DMS53 treated with DMSO at 0.1 percent for 48 hours (cell line): ENCODE measurements around the gene PPFIBP1.
A peak's percentile ranks its signal among the peaks of the same experiment; 100 is the strongest.
"Not testable (repeated sequence)": the region's sequence is repeated elsewhere in the genome, so short reads cannot be mapped to it uniquely, and the experiment has no call there.

Experiments
- DNase-seq: peaks from one replicate; lab custom pipeline; 2025; ENCODE audit not compliant: unreplicated experiment; lab: John Stamatoyannopoulos, UW

Gene PPFIBP1

GRCh38 chr12:27620121-27620520 lies 96.1 kb downstream of the PPFIBP1 start:
- no peak for DNase-seq

- DNase-seq: no peak
Observed at GRCh38 chr12:27622436-27623195, 98.6 kb downstream of the PPFIBP1 start.

DNA sequence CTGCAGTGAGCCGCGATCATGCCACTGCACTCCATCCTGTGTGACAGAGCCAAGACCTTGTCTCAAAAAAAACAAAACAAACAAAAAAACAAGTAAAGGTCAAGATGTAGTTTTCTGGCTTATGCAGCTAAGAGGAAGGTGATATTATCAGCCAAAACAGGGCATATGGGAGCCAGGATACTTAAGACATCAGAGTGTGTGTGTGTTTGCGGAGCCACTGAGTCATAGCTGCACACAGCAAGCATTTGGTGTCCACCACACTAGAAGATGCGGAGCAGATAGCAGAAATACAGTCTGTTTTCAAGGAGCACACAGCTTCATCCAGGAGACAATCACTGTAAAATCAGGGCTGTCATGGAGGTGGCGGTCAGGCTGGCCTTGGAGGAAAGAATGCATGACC lies 99.6 kb downstream of the PPFIBP1 start:
- no peak for DNase-seq

- DNase-seq: peak; percentile 11
Observed at GRCh38 chr12:27624586-27624985, 100.6 kb downstream of the PPFIBP1 start.

DNA sequence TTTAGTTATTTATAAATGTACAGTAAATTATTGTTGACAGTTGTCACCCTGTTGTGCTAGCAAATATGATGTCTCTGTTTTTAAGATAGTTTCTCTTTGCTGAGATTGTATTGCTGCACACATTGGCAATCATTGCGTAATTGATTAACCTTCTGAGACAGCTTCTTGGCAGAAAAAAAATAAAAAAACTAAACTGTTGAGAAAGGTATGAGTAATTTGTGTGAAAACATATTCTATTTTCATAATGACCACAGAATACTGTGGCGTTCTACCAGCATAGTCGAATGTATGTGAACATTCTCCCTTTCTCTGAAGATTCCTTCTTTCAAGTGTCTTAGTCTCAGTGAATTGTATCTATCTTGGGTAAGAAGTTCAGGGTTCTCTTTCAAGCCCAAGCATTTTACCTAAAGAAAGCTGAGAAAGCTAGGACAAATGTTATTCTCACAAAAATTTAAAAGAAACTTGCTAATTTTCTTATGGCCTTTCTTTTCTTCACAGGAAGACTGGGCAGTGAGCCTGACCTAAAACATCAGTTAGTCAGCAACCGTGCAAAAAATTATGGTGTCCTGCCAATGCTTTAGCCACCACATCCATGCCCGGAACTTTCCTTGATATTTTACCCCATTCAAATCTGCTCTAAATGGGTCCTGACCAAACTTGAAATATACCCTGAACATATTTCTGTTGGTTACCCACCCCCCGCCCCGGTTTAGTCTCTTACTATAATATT lies 103.3 kb downstream of the PPFIBP1 start:
- no peak for DNase-seq

- DNase-seq: not testable (repeated sequence)
Observed at GRCh38 chr12:27627853-27628469, 104.0 kb downstream of the PPFIBP1 start.

DNA sequence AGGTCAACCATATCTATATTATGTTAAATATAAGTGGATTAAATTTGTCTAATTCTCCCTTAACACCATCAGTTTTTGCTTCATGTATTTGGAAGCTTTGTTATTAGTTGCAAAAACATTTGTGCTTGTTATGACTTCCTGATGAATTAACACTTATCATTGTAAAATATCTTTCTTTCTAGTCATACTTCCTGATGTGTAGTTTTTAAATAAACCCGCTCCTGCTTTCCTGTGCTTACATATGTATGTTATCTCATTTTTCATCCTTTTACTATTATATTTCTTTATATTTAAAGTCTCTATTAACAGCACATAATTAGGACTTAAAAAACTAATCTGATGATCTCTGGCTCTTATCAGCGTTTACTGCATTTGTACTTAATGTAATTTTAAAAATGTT lies 106.2 kb downstream of the PPFIBP1 start:
- DNase-seq: not testable (repeated sequence)

DNA sequence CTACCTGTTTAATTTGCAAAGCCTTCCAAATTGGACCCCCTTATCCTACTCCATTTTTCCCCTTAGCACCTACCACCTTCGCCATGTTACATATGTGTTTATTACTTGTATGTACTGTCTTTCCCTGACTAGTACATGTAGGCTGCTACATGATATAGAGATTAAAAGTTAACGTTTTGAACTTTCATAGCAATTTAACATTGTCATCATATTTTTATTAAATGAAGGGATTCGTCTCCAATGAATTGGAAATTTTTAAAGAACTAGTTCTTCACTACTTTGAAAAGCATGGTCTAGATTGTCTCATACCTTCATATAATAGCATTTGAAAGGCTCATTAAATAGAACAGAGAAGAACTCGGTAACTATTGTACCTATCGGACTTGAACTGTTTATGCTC lies 107.4 kb downstream of the PPFIBP1 start:
- no peak for DNase-seq

- DNase-seq: no peak
Observed at GRCh38 chr12:27631813-27632491, 107.9 kb downstream of the PPFIBP1 start.

GRCh38 chr12:27635349-27635972 lies 111.5 kb downstream of the PPFIBP1 start:
- peak; percentile 76 for DNase-seq

- not testable (repeated sequence) for DNase-seq
Observed at GRCh38 chr12:27636569-27636968, 112.6 kb downstream of the PPFIBP1 start.

DNA sequence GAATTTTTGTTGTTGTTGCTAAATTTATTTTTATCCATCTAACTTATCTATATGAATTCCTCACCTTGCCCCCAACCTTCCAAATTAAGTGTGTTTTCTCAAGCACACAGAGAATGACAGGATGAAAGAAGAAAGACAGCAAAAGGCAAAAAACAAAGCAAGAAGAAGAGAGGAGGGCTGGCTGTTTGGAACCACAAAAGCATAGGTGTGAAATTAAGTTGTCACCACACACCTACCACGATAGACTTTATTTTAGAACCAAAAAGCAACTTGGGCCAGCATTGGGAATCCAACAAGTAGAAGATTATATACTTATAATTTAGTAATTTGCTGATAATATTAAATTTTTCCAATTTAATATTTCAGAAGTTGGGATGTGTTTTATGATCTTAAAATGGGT lies 113.5 kb downstream of the PPFIBP1 start:
- DNase-seq: no peak

- DNase-seq: no peak
Observed at GRCh38 chr12:27639265-27639664, 115.3 kb downstream of the PPFIBP1 start.

DNA sequence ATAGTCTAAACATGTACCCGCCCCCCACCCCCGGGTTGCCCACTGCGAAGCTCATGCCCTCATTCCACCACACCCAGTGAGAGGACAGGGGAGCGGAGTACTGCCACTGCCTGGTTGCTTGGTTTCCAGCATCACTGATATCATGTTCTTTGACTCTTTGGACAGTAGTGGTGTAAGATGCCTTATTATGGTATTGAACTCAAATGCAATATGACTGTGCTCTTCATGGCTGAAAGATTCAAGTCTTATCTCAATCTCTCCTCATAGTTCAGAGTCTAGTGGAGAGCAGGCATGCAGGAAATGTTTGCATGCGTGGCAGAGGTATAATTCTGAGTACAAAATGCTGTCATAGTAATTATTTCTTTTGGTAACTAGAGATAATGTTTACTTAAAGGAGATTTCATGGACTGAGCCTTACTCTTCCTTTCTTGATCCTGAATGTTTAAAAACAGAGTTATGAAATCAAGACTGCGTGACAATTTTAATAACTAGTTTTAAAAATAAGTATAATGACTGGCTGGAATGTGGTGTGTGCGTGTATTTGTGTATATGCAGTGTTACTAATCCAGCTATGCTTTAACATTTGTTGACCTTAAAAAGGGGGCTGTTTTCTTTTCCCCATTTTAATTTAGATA lies 116.7 kb downstream of the PPFIBP1 start:
- not testable (repeated sequence) for DNase-seq

- DNase-seq: not testable (repeated sequence)
Observed at GRCh38 chr12:27642361-27642760, 118.4 kb downstream of the PPFIBP1 start.

DNA sequence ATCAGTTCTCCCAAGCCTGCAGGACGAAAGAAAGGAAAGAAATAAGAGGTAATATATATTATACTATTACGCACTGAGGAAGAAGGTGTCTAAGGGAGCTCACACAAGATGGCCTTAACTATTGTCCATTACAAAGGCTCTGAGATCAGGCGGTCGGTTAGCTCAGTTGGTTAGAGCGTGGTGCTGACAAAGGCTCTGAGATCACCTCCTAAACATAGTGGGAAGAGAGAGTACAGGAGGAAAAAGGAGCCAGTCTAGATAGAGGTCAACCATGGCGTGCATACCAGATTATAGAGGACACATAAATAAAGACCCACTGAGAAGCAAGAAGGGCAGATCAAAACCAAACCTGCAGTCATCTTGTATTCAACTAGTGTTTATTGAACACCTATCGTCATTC lies 118.9 kb downstream of the PPFIBP1 start:
- DNase-seq: not testable (repeated sequence)

DNA sequence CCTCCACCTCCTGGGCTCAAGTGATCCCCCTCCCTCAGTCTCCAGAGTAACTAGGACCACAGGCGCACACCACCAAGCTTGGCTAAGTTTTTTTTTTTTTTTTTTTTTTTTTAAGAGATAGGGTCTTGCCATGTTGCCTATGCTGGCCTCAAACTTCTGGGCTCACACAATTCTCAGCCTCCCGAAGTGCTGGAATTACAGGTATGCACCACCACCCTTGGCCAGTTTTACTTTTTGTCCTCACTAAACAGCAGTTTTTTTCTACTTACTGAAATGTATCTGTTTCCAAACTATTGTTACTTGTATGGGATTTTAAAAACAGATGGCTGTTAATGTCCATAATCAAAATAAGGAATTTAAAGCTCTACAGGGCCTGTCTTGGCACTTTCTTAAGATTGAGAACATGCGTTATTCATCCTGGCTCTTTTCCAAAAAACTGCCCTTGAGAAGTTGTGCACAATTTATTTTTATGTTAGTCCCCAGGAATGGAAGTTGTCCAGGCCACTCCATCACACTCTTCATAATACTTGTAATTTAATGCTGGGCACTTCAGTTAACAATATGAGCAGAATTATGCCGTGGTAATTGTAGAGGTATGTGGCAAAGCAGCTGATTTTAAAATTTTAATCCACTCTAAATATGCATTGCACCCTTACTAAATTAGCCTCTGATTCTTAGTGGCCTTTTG lies 120.3 kb downstream of the PPFIBP1 start:
- DNase-seq: no peak

DNA sequence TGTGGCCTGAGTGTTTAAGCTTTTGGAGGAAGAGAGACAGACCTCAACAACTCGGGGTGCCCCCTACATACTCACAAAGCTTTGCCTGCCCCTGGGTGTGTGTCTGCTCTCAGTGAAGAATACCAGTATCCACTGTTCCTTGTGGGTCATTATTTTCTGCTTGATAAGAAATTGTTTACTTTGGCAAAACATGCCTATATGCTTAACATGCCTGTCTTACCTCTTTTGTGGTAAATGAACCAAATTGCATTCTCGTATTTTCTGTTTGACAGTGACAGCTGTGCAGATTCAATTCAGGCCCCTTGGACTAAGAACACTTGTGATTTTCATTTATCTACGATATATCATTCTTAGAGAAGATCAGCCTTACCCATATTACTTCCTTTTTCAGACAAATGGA lies 121.7 kb downstream of the PPFIBP1 start:
- no peak for DNase-seq

GRCh38 chr12:27646149-27646548 lies 122.1 kb downstream of the PPFIBP1 start:
- no peak for DNase-seq

DNA sequence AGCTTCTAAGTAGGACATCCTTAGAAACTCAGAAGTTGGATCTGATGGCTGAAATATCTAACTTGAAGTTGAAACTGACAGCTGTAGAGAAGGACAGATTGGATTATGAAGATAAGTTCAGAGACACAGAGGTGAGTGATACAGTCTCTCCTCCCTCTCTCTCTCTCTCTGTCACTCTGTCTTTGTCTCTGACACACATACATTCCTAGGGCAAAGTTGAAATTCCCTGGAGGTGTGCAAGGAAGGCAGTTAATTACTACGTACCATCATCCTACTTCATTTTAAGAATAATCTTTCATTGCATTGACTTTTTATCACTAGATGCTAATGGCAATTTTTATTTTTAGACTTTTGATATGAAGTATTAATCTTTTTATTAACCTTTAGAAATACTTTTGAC lies 126.0 kb downstream of the PPFIBP1 start:
- no peak for DNase-seq
